Brain pericyte (primary cell): ENCODE results near the gene FAM118A.
"Not testable (repeated sequence)": the region's sequence is repeated elsewhere in the genome, so short reads cannot be mapped to it uniquely, and the experiment has no call there.

Source experiments
- DNase-seq: peaks from one replicate; pipeline ENCODE4 v3.0.0-alpha.2; 2012; ENCODE audit warnings: low read depth, low spot score

The FAM118A gene

DNA sequence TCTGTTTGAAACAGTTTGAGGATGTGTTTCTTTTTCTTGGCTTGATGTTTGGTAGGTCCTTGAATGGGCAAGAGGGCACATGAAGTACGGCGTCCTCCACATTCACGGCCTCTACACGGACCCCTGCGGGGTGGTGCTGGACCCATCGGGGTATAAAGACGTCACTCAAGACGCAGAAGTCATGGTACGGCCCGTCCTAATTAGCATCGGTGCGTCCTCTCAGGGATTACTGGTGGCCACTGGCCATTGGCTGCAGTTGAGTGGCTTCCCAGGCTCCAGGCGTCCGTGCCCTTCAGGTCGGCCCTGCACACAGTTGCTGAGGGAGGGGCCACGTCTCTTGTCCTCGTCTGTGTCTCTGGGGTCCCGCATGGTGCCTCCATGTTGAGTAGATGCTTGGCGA is 20.8 kb downstream of the FAM118A start:
- no peak for DNase-seq

DNA sequence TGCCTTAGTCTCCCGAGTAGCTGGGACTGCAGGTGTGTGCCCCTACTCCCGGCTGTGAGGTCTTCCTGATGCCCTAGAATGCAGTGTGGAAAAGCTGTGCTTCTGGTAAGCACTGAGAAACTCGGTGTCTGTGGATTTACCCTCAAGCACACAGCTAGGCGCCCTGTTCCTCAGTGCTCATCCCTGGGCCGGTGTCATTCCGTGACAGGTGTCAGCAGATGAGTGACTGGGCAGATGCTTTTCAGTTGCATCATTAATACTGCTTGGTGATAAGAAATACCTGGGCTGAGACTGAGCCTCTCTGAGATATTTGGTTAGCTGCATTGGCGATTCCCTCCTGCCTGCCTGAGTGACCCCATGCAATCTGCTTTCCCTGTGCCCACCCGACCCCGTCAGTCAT is 21.8 kb downstream of the FAM118A start:
- no peak for DNase-seq

DNA sequence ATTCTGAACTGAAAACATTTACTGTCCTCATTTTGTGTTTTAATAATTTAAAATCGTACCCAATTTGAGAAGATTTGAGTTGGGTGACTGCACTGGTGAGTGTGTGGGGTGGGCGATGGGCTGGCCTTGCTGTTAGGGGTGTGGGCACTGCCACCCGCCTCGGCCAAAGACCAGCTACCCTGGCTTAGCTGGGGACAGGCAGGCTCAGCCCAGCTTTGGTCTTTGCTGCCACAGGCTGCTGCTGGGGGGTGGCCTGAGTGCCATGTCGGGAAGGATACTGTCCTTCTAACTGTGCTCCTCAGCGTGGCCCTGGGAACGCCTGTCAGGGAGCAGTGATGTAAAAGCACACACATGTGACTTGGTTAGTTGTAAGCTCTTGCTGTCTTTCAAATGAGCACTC is 22.3 kb downstream of the FAM118A start:
- DNase-seq, result no peak

DNA sequence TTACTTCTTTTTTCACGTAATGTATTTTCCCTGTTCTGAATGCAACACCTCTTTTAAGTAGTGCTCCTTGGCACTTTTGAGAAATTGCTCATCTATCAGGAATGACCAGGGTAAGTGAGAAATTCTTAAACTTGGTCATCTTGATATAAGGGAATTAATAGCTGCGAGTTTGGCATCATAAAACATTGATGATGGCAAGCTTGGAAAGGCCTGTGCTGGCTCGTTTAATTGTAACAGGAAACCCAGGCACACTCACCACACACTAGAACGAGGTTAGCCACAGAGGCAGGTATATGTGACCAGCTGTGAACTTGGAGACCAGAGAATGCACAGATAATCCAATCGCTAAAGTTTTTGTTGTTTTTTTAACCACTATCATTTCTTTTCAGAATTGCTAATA is 24.3 kb downstream of the FAM118A start:
- no peak for DNase-seq

DNA sequence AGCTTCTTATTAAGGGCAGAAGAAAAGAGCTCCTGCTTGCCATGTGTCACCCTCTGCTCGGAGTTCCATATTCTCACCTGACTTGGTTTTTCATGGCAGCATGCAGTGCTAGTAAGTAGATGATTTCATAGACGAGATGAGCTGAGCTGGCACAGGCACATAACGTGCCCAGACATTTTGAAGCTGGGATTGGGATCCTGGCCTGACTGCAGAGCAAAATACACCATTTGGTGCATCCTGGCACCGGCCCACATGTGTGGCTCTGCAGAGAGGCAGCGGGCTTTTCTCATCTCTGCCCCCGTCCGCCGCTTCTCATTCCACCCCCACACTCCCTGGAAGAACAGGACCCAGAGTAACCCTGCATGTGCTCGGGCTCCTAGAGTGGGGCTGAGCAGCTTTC is 24.8 kb downstream of the FAM118A start:
- DNase-seq, result no peak

DNA sequence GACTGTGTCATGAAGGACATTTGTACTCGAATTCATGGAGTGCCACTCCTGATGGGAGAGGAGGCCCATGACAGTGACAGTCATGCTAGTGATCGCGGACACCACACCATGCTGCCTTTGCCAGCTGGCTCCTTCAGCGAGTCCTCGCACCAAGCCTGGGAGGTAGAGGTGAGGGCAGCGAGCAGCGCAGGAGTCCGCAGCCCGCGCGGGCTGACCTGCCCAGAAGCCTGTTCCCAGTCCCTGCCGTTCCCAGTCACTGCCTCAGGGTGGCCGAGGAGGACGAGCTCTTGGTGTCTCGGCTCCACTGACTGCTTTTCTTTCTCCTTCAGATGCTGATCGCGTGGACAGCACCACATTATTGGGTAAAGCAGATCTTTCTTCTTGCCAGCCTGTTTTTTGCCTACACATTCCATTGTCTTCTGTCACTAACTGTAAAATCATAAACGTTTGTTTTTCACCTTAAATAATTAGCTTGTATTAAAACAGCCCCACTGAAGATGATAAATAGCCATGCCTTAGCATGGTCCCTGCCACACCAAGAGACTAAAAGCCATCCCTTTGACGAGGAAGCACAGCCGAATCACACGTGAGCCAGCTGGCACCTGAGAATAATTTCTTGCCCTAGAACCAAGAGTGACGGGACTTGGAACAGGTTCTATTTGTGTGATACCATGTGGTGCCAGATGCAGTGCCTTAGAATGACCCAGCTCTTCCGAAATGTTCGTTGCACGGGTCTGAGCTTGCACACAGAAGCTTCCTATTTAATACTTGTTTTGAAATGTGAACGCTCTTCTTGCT is 25.5 kb downstream of the FAM118A start:
- no peak for DNase-seq

DNA sequence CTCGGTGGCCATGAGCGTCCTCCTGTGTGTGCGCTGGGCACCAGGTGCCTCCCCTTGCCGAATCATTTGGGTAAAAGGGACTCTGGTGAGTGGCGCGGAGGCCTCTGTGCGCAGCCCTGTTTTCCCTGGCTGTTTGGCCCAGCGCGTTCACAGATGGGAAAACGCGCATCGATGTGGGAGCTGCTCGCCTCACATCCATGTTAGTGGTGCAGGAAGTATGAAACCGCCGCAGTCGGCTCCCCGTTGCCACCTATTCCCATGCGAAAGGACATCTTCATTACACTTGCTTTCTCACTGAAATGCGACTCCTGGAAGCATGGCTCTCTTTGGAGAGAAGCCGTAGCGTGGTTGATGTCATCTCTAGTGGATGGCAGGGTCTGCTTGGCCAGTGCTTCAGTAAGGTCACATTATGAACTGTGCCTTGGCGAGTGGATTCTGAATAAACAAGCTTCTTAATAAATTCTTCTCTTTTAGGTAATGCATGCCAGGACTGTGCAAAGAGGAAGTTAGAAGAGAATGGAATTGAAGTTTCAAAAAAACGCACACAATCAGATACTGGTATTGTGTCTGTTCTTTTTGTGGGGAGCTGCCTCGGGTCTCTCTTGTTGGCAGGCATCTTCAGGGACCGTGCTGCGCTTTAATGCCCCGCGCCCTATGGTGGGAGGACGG is 26.3 kb downstream of the FAM118A start:
- DNase-seq, result no peak

DNA sequence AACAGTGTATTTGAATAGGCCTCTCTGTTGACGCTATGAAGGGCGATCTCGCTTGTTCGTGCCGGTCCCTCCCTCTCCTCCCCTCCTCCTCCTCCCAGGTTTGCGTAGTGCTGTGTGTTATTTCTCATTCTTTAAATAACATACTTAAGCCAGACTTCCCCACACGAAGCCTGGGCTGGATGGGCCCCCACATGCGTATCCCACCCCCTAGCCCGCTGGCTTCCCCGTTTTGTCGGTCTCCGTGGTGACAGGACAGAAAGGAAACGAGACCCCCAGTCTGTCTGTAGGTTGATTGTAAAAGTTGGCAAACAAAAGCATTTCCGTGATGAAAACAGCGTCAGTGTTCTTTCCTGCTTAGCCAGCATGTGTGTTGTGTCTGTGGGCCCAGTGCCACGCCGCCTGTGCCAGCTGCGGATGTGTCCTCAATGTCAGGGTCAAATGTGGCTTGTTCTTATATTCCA is 27.3 kb downstream of the FAM118A start:
- no peak for DNase-seq

DNA sequence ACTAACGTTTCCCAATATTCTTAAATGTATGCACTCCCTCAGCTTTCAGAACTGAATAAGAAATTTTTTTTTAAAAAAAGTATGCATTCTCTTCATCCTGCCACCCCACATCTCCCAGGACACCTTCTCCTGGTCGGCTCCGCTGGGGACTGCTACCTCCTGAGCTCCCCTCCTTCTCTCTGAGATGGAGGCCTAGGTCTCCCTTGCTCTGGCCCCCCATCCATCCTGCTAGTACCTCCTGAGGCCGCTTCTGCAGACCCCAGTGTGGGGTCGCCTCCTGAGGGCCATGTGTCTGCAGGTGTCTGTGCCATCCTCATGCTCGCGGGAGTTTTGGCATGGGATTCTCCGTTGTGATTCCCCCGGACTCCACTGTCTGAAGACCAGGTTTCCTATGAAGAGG is 27.8 kb downstream of the FAM118A start:
- no peak for DNase-seq

DNA sequence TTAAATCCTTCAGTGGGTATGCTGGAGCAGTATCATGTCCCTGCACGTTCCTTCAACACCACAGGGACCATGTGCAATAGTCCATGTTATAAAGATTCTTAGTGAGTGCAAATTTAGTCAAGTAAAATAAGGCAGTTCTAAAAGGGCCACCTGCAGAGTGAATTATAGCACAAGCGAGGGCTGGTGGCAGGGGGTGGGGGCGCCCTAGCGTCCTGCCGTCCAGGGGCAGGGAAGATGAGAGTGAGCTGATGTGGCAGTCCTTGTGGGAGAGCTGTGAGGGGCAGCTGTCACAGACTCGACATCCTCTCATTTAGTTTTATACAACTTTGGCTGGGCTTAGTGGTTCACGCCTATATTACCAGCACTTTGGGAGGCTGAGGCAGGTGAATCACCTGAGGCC is 29.1 kb downstream of the FAM118A start:
- DNase-seq, result no peak

DNA sequence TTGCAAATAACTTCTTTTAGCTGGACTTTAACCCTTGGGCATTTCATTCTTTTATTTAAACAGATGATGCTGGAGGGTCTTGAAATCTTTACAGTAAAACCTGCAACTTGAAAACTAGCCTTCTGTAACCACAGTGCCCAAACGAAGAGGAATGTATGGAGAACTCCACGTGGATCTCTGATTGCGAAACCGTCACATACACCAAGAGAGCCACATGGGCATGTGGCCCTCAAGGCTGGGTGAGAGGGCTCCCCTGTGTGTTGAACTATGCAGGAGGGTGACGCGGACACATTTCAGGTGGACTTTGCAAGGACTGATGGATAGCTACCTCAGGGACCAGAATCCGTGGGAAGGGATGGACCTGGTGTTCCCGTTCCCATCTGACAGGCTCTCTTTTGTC is 30.6 kb downstream of the FAM118A start:
- DNase-seq, result no peak

DNA sequence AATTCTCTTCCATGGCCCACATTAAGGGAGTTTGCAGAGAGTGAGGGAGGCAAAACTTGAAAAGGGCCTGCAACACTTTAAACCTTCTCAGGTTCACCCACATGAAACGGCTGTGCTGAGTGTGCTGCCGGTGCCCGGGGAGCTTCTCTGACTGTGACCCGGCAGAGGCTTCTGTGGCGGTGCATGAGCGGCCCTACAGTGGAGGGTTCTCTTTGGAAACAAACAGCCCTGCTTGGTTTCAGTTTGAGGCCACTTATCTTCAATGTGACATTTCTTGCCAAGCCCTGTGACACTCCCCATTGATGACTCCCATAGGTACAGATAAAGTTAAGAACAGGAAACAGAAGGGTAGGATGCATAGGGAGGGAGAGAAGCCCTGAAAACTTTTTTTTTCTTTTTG is 31.8 kb downstream of the FAM118A start:
- no peak for DNase-seq

DNA sequence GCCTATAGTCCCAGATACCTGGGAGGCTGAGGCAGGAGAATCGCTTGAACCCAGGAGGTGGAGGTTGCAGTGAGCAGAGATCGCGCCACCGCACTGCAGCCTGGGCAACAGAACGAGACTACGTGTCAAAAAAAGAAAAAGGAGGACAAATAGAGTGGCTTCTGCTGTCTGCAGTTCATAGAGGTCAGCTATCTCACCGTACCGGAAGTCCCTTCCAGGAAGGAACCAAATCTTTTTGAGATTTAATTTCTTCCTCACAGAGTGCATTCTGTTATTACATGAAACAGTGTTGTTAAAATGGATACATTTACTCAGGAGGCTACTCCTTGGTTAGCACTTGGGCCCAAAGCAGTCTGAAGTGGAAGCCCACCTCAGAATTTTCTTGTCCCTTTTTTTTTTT is 33.4 kb downstream of the FAM118A start:
- no peak for DNase-seq

DNA sequence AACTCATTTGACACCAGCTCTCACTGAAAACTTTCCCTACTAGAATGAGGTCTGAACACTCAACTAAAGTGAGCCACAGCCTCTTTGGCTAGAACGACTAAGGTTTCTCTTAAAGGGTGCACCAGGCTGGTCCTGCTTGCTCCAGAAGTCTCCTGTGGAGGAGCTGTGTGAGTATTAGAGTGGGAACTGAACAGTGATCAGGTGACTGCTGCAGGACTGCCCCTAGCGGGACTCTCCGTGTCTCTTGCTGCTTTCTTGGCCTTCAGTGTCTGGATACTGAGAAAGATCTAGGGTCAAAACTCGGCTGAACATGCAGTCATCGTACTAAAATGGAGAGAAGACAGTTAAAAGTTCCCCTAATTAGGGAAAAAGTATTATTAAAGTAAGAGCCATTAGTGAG is 34.6 kb downstream of the FAM118A start:
- DNase-seq, result no peak

DNA sequence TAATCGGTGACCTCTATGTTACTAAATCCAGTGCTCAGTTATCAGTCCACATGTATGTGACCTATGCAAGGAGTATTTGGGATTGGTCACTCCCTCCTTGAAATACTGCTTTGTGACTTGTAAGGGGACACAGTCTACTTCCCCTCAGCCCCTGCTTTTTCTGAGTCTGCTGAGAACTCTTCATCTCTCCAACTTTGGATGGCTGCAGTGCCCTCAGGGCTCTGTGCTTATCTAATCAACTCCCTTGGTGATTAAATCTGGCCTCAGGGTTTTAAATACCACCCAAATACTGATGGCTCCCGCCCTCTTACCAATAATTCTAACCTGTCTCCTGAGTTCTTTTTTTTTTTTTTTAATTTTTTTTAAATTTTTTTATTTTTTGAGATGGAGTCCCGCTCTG is 40.2 kb downstream of the FAM118A start:
- no peak for DNase-seq

DNA sequence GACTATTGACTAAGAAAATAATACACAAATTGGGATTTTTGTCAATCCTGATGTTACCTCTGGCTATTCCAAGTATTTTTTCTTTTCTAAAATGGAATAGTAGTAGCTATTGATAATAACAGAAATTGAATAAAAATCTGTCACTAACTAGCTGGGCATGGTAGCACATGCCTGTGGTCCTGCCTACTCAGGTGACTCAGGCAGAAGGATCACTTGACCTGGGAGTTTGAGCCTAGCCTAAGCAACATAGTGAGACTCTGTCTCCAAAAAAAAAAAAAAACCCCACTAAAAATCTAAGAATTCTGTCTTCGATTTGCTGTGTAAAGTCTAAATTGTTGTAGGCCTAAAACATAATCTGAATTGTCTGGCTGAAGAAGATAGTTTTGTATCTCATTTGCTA is 42.2 kb downstream of the FAM118A start:
- no peak for DNase-seq

DNA sequence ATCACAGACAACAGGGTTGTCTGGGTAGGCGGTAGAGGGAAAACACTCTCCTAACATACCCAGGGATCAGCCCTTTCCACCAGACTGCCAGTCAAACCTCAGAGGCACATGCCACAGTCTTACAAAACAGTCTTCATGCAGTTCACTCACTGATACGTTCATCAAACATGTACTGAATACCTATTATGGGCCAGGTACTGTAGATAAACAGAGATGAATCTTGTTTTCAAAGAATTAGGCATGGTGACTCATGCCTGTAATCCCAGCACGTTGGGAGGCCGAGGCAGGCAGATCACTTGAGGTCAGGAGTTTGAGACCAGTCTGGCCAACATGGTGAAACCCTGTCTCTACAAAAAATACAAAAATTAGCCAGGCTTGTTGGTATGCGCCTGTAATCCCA is 43.0 kb downstream of the FAM118A start:
- DNase-seq, result not testable (repeated sequence)

DNA sequence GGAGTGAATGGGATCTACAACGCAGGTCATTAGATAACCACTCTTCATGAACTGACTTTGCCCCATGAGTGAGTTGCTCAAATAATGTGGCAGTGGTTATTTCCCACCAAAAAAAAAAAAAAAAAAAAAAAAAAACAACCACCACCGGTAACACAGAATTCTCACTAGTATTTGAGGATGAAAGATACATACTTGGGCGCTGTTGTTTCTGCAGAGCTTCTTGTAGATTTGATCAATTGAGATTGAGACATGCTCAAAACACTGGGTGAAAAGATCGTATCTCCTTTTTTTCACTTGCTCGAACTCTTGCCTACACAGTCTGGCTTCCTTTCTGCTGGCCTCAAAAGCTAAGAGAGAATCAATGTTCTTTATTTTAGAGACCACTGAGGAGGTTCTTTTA is 44.1 kb downstream of the FAM118A start:
- DNase-seq, result no peak

DNA sequence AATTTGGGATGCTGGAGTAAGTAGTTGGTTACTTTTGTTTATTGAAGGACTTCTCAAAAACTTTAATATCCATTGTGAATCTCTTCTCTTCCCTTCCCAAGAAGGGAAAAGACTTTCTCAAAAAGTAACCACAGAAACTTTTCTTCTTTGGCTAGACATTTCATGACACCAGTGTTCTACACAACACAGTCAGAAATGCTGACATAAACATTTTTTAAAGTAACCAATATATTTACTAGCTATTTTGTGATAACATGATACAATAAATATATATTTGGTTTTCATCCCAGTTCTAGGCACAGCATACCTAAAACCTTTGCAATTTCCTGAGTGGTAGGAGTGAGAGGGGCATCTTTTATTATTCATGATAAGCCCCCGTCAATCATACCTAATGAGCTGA is 47.8 kb downstream of the FAM118A start:
- DNase-seq, result no peak

DNA sequence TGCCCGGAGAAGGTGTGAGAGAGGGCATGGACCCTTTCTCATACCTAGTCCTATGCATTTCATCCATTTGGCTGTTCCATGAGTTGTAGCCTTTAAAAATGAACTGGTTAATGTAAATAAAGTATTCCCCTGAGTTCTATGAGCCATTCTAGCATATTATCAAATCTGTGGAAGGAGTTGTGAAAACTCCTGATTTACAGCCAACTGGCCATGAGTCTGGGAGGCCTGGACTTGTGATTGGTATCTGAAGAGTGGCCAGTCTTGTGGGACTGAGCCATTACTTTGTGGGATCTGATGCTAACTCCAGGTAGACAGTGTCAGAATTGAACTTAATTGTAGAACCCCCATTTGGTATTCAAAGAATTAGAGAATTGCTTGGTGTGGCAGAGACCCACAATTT is 48.4 kb downstream of the FAM118A start:
- DNase-seq, result no peak

DNA sequence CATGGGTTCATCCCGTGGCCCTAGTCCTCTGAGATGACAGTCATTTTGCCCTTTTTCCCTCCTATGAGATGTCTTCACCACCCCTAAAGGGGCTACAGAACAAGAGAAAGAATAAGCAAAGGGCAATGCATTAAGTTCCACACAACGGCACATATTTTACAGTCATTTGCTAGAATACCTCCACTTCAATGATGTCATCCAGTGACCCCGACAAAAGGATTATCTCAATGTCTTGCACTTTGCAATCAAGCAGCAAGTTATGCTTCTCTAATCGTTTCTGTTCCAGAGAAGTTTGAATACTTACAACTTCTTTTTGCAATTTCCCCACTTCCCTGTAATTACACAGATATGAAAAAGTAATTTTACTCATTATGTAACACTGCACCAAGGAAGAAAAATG is 49.9 kb downstream of the FAM118A start:
- no peak for DNase-seq

DNA sequence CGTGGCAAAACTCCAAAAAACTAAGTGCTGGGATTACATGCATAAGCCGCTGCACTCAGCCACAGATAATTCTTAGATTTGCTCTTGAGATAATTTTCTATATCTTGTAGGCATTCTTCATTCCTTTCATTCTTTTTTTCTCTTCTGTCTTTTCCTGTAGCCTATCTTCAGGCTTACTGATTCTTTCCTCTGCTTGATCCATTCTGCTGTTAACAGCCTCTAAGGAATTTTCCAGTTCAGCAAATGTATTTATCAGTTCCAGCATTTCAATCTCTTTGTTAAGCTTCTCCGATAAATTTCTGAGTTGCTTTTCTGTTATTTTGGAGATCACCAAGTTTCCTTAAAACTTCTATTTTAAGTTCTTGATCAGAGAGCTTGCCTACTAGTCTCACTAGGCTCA is 57.0 kb downstream of the FAM118A start:
- no peak for DNase-seq

DNA sequence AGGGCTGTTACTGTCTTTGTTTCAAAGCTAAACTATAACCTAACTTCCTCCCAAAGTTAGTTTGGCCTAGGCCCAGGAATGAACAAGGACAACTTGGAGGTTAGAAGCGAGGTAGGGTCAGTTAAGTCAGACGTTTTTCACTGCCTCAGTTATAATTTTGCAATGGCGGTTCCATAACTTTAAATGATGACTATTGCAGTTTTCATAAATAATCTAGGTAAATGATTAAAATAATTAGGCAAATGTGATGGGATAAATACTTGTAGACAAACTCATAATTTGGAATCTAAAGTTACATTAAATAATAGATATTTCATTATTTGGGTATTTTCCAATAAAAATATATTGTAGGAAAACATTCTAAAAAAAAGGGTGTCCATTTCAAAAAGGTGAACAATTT is 63.9 kb downstream of the FAM118A start:
- DNase-seq, result not testable (repeated sequence)
